AG10803 (cell line): ENCODE results near the gene MCM5.

Source experiments
- DNase-seq: peaks from one replicate; pipeline ENCODE4 v3.0.0; 2010; ENCODE audit warnings: low read depth
- H3K4me3 ChIP-seq: 2 replicates; pipeline ENCODE4 v1.5.1; 2011; ENCODE audit warnings: mild to moderate bottlenecking, low read length, control low read depth
- CTCF ChIP-seq: conservative IDR thresholded peaks from 2 replicates; pipeline ENCODE4 v1.5.1; 2011; ENCODE audit warnings: mild to moderate bottlenecking, low read length, control low read depth, inconsistent platforms

The MCM5 gene

GRCh38 chr22:35403356-35403755 lies 3.4 kb downstream of the MCM5 start:
- no peak for DNase-seq
- H3K4me3 ChIP-seq: no peak overlapping the region

GRCh38 chr22:35404176-35404575 lies 4.2 kb downstream of the MCM5 start:
- no peak overlapping the region for H3K4me3 ChIP-seq
- DNase-seq: no peak
- no peak for TF ChIP-seq CTCF

More at GRCh38 chr22:35403356-35403755, 3.4 kb downstream of the MCM5 start:
- TF ChIP-seq CTCF: no peak

DNA sequence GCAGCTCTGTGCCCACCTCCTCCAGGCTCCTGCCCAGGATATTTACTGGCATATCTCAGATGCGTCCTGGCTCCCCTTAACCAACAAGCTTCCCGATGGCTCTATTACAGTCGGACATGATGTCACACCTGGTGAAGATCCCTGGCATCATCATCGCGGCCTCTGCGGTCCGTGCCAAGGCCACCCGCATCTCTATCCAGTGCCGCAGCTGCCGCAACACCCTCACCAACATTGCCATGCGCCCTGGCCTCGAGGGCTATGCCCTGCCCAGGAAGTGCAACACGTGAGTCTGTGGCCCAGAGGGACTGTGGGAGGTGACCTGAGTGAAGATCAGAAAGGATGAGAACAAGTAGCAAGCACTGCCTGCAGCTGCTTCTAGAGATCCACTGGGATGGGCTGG lies 6.5 kb downstream of the MCM5 start:
- no peak for TF ChIP-seq CTCF
- DNase-seq: no peak
- H3K4me3 ChIP-seq: no peak overlapping the region

GRCh38 chr22:35407362-35407761 lies 7.4 kb downstream of the MCM5 start:
- no peak for DNase-seq
- TF ChIP-seq CTCF: no peak
- H3K4me3 ChIP-seq: no peak overlapping the region

GRCh38 chr22:35409783-35410662 lies 10.1 kb downstream of the MCM5 start:
- H3K4me3 ChIP-seq: no peak overlapping the region
- no peak for DNase-seq
- no peak for TF ChIP-seq CTCF

GRCh38 chr22:35410663-35411034 lies 10.7 kb downstream of the MCM5 start:
- no peak for TF ChIP-seq CTCF
- DNase-seq: no peak
- no peak overlapping the region for H3K4me3 ChIP-seq

DNA sequence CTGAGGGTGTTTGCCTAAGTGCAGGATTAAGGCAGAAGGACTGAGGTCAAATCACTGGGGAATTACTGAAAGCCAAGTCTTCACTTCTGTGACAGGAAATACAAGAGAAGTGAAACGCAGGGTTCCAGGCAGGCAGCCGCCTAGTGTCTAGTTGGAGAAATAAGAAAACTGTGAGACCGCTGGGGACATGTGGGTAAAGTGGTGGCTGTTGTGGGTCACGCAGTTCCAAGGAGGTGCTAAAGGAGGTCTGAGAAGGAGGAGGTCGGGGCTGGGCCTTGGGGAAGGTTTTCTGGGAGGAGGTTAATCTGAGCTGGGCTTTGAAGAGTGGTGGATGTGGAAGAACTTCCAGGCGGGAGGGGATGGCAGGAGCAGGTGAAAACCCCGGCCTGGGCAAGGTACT lies 11.2 kb downstream of the MCM5 start:
- H3K4me3 ChIP-seq: no peak overlapping the region
- DNase-seq: no peak
- TF ChIP-seq CTCF: no peak
